SJCRH30 (cell line): ENCODE measurements around the gene MS4A2. TPM values are rescaled to one million over a fixed set of nuclear protein-coding genes. Genes with fewer than 3 reads are reported as not detected.
"Not testable (repeated sequence)": the region's sequence is repeated elsewhere in the genome, so short reads cannot be mapped to it uniquely, and the experiment has no call there.

Experiments used
- DNase-seq, 2 experiments: peaks; one replicate each; pipeline ENCODE4 v3.0.0-alpha.2; 2015 to 2020
- H3K27ac ChIP-seq: fragments of 250-450 bp; sonication (Bioruptor Pico); 2 replicates; pipeline ENCODE4 v1.5.1; 2020; ENCODE audit warnings: mild to moderate bottlenecking, moderate library complexity
- H3K27me3 ChIP-seq: fragments of 250-450 bp; sonication (Bioruptor Pico); 2 replicates; pipeline ENCODE4 v1.5.1; 2020; ENCODE audit warnings: mild to moderate bottlenecking, moderate library complexity
- H3K36me3 ChIP-seq: fragments of 250-450 bp; sonication (Bioruptor Pico); 2 replicates; pipeline ENCODE4 v1.5.1; 2020; ENCODE audit warnings: mild to moderate bottlenecking, moderate library complexity
- H3K4me1 ChIP-seq: fragments of 250-450 bp; sonication (Bioruptor Pico); 2 replicates; pipeline ENCODE4 v1.5.1; 2020; ENCODE audit warnings: mild to moderate bottlenecking, moderate library complexity
- H3K4me3 ChIP-seq: fragments of 250-450 bp; sonication (Bioruptor Pico); 2 replicates; pipeline ENCODE4 v1.5.1; 2020; ENCODE audit warnings: mild to moderate bottlenecking, moderate library complexity
- H3K9me3 ChIP-seq: fragments of 250-450 bp; sonication (Bioruptor Pico); replicated peaks from 2 replicates; pipeline ENCODE4 v1.5.1; 2020; ENCODE audit warnings: mild to moderate bottlenecking, moderate library complexity
- total RNA-seq: library from RNA; depleted of rRNA; stranded (reverse); fragments of >200 nt; shearing (Covaris generic); gene quantifications from 2 replicates; pipeline ENCODE4 v1.2.3, GENCODE V29; 2014

MS4A2 gene
- total RNA-seq, 1 experiment from 2014 or later: not detected

DNA sequence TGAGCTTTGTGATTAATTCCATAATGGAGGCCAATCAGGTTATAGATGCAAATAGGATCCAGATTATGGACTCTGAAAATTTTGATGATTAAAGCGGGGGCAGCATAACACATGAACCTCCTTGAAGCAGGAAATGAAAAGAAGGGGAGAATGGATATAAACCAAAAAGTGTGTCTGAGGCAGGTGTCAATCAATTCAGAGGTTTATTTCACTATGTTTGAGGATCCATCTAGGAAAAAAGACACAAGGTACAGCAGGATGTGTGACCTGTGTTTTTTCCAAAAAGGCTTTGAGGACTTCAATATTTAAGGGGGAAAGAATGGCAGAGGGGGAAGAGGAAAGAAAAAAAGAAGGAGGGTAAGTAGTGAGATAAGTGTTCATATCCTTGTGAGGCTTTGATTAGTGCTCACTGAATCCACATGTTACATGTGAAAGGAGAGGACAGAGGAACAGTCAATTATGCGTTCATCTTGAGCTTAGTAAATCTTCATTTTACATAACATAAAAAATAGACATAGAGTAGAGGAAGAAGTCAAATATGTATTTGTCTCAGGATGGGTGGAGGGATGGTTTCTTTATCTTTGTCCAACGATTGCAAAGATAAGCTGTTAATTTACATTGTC, 34.1 kb downstream of the MS4A2 start:
- Histone ChIP-seq H3K4me3 (no peak overlapping the region), H3K9me3 (no peaks in the 10 kb centered on the region), H3K36me3 (no peaks in the 10 kb centered on the region), H3K4me1 (peaks cover 60% of the 10 kb centered on the region), H3K27me3 (no peaks in the 10 kb centered on the region), H3K27ac (no peak overlapping the region)
- no peak for DNase-seq

DNA sequence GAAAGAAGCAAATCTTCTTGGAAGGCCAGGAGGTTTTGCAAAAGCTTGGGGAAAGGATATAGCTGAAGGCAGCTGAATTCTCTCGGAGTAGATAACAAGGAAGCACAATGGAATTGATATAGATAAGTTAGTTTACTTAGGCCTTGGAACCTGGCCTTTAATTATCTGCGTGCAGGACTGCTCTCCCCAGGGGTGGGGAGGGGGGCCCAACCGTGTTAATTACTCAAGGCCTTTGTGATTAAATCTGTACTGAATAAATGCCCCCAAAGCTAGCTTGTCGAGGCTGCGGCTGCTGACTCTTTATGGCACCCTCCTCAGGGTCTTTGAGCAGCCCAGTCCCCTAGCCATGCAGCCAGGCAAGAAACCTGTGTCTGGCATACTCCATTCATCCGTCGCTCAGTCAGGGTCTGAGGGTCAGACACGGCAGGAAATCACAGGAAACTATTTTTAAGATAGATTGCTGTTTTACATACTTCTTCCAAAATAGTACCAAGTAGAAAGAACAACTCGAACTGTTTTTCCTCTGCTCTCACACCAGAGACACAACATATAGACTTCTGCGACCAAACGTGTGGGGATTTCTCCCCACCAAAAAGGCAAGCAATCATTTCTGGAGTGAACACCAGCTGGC, 36.5 kb downstream of the MS4A2 start:
- Histone ChIP-seq H3K36me3 (no peaks in the 10 kb centered on the region), H3K4me3 (no peak overlapping the region)

DNA sequence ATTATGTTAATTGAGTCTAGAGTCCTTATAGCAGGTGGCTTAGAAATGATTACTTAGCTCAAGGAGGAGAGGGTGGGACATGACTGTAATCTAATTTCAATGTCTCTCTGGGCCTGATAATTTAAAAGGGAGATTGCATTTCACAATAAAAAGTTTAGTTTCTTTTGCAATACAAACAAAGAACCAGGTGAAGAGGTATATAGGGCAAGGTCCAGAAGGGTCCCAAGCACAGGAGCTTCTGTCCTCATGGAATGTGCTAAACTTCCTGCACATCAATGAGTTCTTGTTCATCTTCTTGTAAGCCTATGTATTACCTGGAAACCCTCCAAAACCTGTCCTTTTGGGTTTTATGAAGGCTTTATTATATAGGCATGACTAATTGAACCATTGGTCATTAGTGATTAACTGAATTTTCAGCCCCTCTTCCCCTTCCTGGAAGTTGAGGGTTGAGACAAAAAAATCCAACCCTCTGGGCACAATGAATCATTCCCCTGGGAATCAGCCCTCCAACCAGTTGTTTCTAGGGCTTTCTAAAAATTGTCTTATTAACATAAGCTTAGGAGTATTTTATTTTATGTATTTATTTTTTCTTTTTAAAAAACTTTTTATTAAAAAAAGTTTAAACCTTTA, 37.6 kb downstream of the MS4A2 start:
- Histone ChIP-seq H3K4me3 (no peak overlapping the region), H3K4me1 (peaks cover 72% of the 10 kb centered on the region), H3K36me3 (no peaks in the 10 kb centered on the region), H3K27me3 (no peaks in the 10 kb centered on the region), H3K27ac (peak overlapping the region; percentile 99), H3K9me3 (no peaks in the 10 kb centered on the region)
- peak; percentile 76 to 95 for DNase-seq

More for the DNA sequence above, 36.5 kb downstream of the MS4A2 start:
- Histone ChIP-seq H3K4me1 (peaks cover 75% of the 10 kb centered on the region), H3K27me3 (no peaks in the 10 kb centered on the region), H3K9me3 (no peaks in the 10 kb centered on the region), H3K27ac (peak overlapping the region; percentile 99)
- DNase-seq: peak; percentile 15 to 59

DNA sequence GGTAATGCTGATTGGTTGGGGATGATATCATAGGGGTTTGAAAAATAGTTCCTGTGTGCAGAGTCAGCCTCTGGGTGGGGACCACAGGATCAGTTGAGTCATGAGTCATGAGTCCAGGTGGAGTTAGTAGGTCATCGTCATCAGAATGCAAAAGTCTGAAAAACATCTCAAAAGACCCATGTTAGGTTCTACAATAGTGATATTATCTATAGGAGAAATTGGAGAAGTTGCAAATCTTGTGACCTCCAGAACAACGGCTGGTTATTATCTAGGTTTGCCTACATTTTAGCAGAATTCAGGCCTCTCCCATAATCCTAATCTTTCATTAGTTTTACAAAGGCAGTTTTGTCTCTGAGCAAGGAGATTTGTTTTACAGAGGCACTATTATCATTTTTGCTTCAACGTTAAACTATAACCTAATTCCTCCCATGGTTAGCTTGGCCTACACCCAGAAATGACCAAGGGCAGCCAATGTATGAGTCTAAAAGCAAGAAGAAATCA, 38.9 kb downstream of the MS4A2 start:
- no peaks in the 10 kb centered on the region for H3K9me3 ChIP-seq
- H3K4me1 ChIP-seq: peaks cover 64% of the 10 kb centered on the region
- no peak overlapping the region for H3K4me3 ChIP-seq
- no peaks in the 10 kb centered on the region for H3K36me3 ChIP-seq
- H3K27me3 ChIP-seq: no peaks in the 10 kb centered on the region
- peak overlapping the region; percentile 99 for H3K27ac ChIP-seq
- DNase-seq: peak; percentile 88 to 96

DNA sequence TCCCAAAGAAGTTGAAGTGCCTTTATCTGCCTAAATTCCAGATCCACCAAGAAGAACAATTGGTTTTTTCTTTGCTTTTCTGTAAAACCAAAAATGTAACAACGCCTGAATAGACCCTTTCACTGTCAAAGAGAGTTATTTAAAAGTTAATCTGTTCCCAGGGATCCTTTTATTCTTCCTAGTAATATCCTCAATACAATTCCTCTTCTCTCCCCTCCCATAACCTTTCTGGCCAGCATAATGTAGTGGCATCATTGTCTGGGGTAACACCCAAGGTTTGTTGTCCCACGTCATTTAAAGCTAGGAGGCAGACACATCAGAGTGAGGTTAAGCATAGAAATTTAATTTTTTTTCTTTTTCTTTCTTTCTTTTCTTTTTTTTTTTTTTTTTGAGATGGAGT, 39.9 kb downstream of the MS4A2 start:
- H3K27me3 ChIP-seq: no peaks in the 10 kb centered on the region

DNA sequence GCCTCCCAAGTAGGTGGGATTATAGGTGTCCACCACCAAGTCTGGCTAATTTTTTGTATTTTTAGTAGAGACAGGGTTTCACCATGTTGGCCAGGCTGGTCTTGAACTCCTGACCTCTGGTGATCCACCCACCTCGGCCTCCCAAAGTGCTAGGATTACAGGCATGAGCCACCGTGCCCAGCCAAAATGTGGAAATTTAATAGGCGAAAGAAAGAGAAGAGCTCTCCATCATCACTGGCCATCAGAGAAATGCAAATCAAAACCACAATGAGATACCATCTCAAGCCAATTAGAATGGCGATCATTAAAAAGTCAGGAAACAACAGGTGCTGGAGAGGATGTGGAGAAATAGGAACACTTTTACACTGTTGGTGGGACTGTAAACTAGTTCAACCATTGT, 40.4 kb downstream of the MS4A2 start:
- peak; percentile 56 to 69 for DNase-seq
- not testable (repeated sequence) for H3K27me3 ChIP-seq, H3K36me3 ChIP-seq, H3K4me3 ChIP-seq, H3K9me3 ChIP-seq
- Histone ChIP-seq H3K27ac (peak overlapping the region; percentile 99), H3K4me1 (peaks cover 57% of the 10 kb centered on the region)

More for the DNA sequence above, 39.9 kb downstream of the MS4A2 start:
- Histone ChIP-seq H3K27ac (peak overlapping the region; percentile 99), H3K9me3 (no peaks in the 10 kb centered on the region), H3K4me1 (peaks cover 62% of the 10 kb centered on the region), H3K36me3 (no peaks in the 10 kb centered on the region), H3K4me3 (no peak overlapping the region)
- peak in 1 of 2 experiments; percentile 56 for DNase-seq

DNA sequence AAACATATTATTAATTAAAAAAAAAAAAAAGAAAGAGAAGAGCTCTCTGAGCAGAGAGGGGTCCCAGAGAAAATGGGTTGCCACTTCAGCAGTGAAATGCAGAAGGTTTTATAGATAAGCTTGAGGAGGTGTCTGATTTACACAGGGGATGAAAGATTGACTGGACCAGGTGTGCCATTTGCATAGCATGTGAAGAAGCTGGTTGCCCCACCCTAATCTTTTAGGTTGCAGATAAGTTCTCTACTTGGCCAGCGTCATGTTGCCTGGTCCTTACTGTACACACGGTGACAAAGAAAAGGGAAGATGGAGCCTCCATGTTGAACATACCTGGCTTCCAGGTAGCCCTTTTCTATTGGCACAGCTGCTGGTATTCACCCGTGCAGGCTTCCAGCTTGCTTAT, 41.4 kb downstream of the MS4A2 start:
- Histone ChIP-seq H3K27me3 (no peaks in the 10 kb centered on the region), H3K36me3 (no peaks in the 10 kb centered on the region)

DNA sequence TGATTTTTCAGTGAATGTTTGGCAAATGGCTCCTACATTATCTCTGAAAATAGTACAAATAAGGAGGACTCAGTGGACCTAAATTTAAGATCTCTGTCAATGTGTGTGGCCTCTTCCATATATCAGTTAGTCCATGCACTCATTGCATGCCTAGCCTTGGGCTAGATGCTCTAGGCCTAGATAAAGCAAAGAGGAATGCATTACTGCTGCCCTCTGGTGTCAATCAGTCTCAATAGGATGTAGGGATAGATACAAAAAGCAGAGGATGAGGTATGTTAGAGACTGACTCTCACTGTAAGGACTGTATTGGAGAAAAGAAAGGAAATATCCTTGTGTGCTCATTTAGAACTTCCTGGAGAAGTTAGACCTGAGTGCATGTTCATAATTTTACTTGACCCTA, 42.0 kb downstream of the MS4A2 start:
- peak; percentile 77 to 91 for DNase-seq
- Histone ChIP-seq H3K4me1 (peaks cover 41% of the 10 kb centered on the region), H3K9me3 (no peaks in the 10 kb centered on the region), H3K36me3 (no peaks in the 10 kb centered on the region), H3K4me3 (no peak overlapping the region), H3K27me3 (no peaks in the 10 kb centered on the region), H3K27ac (peak overlapping the region; percentile 99)

More for the DNA sequence above, 41.4 kb downstream of the MS4A2 start:
- peak; percentile 84 to 91 for DNase-seq
- H3K9me3 ChIP-seq: no peaks in the 10 kb centered on the region
- H3K4me1 ChIP-seq: peaks cover 47% of the 10 kb centered on the region
- no peak overlapping the region for H3K4me3 ChIP-seq
- H3K27ac ChIP-seq: peak overlapping the region; percentile 99

DNA sequence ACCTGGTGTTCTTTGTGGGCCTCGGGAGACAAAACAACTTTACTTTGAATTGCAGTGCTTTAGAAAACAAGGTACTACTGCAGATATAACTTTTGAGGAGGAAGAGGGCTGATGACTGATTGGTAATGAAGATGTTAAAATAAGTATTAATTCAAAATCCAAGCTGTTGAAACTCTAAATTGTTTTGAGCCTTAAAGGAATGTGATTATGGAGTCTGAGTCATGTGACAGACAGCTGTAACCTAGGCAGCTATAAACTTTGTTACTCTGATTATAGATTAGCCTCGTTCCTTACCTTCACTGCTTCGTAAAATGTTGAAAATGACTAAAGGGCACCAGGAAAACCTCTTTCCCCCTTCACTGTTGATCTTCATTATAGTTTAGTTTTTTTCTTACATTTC, 43.4 kb downstream of the MS4A2 start:
- DNase-seq: no peak

DNA sequence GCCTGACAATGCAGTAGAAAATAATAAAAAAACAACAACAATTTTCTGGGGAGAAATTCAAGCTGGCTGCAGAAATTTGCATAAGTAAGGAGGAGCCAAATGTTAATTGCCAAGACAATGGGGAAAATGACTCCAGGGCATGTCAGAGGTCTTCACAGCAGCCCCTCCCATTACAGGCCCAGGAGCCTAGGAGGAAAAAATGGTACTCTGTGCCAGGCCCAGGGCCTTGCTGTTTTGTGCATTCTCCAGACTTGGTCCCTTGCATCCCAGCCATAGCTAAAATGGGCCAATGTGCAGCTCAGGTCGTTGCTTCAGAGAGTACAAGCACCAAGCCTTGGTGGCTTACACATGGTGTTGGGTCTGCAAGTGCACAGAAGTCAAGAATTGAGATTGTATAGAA, 45.5 kb downstream of the MS4A2 start:
- no peaks in the 10 kb centered on the region for H3K9me3 ChIP-seq

More for the DNA sequence above, 43.4 kb downstream of the MS4A2 start:
- H3K4me1 ChIP-seq: peaks cover 29% of the 10 kb centered on the region
- no peaks in the 10 kb centered on the region for H3K27me3 ChIP-seq
- no peak overlapping the region for H3K4me3 ChIP-seq
- no peaks in the 10 kb centered on the region for H3K9me3 ChIP-seq
- no peaks in the 10 kb centered on the region for H3K36me3 ChIP-seq
- H3K27ac ChIP-seq: no peak overlapping the region

DNA sequence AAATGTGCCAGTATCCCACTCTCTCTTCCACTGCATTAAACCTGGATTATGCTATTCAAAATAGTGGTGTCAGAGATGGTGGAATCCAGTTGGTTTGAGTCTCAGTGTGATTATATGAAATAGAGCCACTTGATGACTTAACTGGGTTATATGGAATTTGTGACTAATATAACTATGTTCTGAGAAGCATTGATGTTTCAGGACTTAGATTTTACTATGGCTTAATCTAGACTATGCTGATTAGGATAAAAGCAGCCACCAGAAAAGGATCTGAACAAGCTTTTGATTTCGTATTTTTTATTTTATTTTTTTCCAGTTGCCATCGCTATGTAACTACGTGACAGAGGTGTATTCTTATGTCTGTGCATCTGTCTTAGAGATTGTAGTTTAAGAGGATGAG, 55.3 kb downstream of the MS4A2 start:
- no peak overlapping the region for H3K27ac ChIP-seq
- no peaks in the 10 kb centered on the region for H3K27me3 ChIP-seq
- no peaks in the 10 kb centered on the region for H3K36me3 ChIP-seq
- H3K9me3 ChIP-seq: no peaks in the 10 kb centered on the region
- H3K4me1 ChIP-seq: no peaks in the 10 kb centered on the region
- no peak overlapping the region for H3K4me3 ChIP-seq
- no peak for DNase-seq

More for the DNA sequence above, 45.5 kb downstream of the MS4A2 start:
- no peak for DNase-seq
- no peaks in the 10 kb centered on the region for H3K27me3 ChIP-seq
- H3K4me1 ChIP-seq: peaks cover 11% of the 10 kb centered on the region
- H3K36me3 ChIP-seq: no peaks in the 10 kb centered on the region
- H3K4me3 ChIP-seq: no peak overlapping the region
- H3K27ac ChIP-seq: no peak overlapping the region

DNA sequence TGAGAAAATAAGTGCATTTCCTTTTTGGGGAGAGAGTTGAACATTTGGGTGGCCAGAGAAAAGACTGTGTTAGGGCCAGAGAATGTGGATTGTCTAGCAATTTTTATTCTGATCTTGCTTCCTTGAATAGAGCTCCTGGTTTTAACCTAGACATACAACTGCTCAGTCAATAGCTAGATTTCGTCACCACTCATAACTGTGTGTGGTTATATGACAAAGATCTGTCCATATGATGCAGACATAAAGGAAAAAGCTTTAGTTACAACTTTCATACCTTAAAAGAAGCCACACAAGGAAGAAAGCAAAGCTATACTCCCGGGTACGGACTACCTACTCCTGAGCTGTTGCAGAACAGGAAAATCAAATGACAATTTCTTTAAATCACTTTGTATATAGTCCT, 57.2 kb downstream of the MS4A2 start:
- Histone ChIP-seq H3K4me3 (no peak overlapping the region), H3K36me3 (no peaks in the 10 kb centered on the region), H3K9me3 (no peaks in the 10 kb centered on the region), H3K27ac (no peak overlapping the region), H3K27me3 (no peaks in the 10 kb centered on the region), H3K4me1 (no peaks in the 10 kb centered on the region)
- no peak for DNase-seq
